Measurements from ENCODE around the gene CDH24.
"Not testable (repeated sequence)": the region's sequence is repeated elsewhere in the genome, so short reads cannot be mapped to it uniquely, and the experiment has no call there.

CDH24 gene

GRCh38 chr14:23020143-23021128 lies 36.9 kb downstream of the CDH24 start:
- DNase-seq (ENCODE audit: low read depth), result no peak

- no peak for DNase-seq (ENCODE audit: low read depth)
These were observed 39.2 kb downstream of the CDH24 start for GRCh38 chr14:23018107-23018506.

GRCh38 chr14:23017091-23017490 lies 40.2 kb downstream of the CDH24 start:
- DNase-seq (ENCODE audit: low read depth), result no peak

- no peak for DNase-seq (ENCODE audit: low read depth)
These were observed 41.7 kb downstream of the CDH24 start for GRCh38 chr14:23015618-23016017.

- not testable (repeated sequence) for DNase-seq (ENCODE audit: low read depth)
These were observed 43.6 kb downstream of the CDH24 start for GRCh38 chr14:23013749-23014054.

- no peak for DNase-seq (ENCODE audit: low read depth)
These were observed 44.1 kb downstream of the CDH24 start for GRCh38 chr14:23013054-23013748.

GRCh38 chr14:23009939-23010726 lies 47.2 kb downstream of the CDH24 start, which contains the start of gene C14orf93:
Gene C14orf93 (minus strand): TSS chr14:23010143. CDS start chr14:22999023, 11,120 bp downstream.
- DNase-seq (ENCODE audit: low read depth), result peak; percentile 78

GRCh38 chr14:23009483-23009938 lies 47.8 kb downstream of the CDH24 start:
- no peak for DNase-seq (ENCODE audit: low read depth)

GRCh38 chr14:23008831-23009230 lies 48.5 kb downstream of the CDH24 start:
- DNase-seq (ENCODE audit: low read depth), result peak; percentile 13

GRCh38 chr14:23006544-23007419 lies 50.5 kb downstream of the CDH24 start:
- peak; percentile 98 for DNase-seq (ENCODE audit: low read depth)

GRCh38 chr14:23006188-23006534 lies 51.2 kb downstream of the CDH24 start:
- peak; percentile 18 for DNase-seq (ENCODE audit: low read depth)

- DNase-seq (ENCODE audit: low read depth), result peak; percentile 38
These were observed 51.7 kb downstream of the CDH24 start for GRCh38 chr14:23005451-23006187.

GRCh38 chr14:23004274-23004673 lies 53.0 kb downstream of the CDH24 start:
- not testable (repeated sequence) for DNase-seq (ENCODE audit: low read depth)

GRCh38 chr14:23002592-23002991 lies 54.7 kb downstream of the CDH24 start:
- no peak for DNase-seq (ENCODE audit: low read depth)

- DNase-seq (ENCODE audit: low read depth), result no peak
These were observed 56.5 kb downstream of the CDH24 start for GRCh38 chr14:23000860-23001259.

- DNase-seq (ENCODE audit: low read depth), result no peak
These were observed 58.8 kb downstream of the CDH24 start for GRCh38 chr14:22998329-22999012.

GRCh38 chr14:22997676-22998323 lies 59.5 kb downstream of the CDH24 start:
- DNase-seq (ENCODE audit: low read depth), result no peak
